GM18508 (cell line): ENCODE results near the gene ATP1A2.
"Not testable (repeated sequence)": the region's sequence is repeated elsewhere in the genome, so short reads cannot be mapped to it uniquely, and the experiment has no call there.

Experiments
- ATAC-seq: cut with Tn5 transposase; IDR thresholded peaks from one replicate; pipeline ENCODE4 v1.9.1; 2021; ENCODE audit warnings: moderate number of reproducible peaks; ENCODE audit not compliant: insufficient read depth, unreplicated experiment

ATP1A2 gene

DNA sequence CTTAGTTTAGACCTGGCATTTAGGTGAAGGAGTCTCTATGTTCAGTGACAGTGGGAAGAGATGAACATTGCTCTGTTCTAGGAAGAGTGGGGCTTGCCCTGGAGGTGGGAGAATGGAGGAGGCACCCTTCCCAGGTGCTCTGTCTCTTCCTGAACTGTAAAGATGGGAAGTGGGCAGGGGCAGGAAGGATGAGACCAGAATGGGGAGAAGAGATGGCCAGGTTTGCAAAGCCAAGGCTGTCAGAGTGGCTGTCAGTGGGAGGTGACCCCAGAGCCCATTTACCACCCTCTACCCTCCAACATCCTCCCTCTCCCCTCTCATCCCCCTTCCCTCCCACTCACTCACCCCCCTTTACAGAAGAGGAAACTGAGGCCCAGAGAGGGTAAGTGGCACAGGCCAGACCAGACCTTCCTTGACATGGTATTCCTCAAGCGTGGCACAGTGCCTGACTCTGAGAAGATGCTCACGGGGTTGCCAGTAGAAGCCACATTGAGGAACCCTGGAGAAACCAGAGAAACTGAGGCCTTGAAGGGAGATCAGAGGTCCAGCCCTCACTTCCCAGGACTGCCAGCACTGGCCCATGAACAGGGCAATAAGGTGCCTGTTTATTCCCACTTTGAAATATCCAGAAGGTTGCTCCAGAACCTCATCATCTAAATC lies 15.7 kb upstream of the ATP1A2 start:
- ATAC-seq: no peak

DNA sequence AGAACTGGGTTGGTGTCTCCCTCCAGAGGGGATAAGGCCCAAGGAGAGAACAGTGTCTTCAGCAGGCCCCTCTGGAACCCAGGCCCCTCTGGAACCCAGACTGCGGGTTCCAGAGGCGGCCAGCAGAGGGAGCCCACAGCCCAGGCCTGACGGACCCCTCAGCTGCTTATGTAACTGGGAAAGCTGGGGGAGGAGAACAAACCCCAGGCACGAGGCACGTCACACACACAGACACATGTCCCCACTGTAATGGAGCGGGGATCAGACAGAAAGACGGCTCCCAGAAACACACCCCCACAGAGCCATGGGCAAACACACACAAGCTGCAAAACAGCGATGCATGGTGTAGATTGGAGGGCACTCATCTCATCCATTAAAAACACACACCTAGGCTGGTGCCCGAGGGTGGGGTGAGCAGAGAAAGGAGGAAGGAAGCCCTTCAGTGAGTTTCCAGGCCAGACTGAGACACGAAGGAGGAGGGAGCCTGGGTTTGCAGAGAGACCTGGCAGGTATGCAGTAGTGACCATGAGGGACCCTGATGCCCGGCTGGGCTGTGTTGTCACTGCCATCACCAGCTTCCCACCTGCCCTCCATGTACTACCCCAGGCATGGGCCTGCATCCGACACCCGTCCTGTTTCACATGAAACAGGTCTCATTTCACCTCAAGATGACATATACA lies 14.4 kb upstream of the ATP1A2 start:
- ATAC-seq: no peak

DNA sequence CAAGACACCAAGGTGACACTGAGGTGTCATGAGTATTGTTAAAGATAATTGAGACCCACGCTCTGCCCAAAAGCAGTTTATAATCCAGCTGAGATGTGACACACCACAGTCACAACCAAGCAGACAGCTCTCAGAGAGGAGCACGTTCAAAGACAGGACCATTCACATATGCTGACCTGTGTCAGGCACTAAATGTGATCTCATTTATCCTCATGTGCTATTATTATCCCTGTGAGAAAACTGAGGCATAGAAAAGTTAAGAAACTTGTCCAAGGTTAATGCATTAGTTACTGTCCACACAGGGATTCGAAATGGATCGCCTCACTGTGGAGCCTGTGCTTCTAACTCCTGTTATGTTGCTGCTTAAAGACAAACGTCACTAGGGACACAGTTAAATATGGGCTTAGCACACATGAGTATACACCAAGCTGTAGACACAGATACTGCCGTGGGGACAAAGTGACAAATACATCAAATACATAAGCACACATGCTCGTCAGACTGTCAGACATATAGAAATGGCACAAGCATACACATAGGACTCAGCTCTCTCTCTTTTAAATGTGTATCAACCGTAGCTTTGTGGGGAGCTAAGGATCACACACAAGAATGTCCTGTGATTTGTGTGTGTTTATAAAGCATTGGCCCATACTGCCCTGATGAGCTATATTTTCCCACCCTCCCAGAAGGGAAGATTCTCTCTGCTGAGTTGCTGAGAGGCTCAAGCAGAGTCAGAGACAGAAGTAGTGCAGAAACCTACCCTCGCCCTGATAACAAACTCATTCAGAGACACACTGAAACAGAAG lies 13.6 kb upstream of the ATP1A2 start:
- no peak for ATAC-seq

- no peak for ATAC-seq
Observed at GRCh38 chr1:160103658-160104408, 11.7 kb upstream of the ATP1A2 start.

DNA sequence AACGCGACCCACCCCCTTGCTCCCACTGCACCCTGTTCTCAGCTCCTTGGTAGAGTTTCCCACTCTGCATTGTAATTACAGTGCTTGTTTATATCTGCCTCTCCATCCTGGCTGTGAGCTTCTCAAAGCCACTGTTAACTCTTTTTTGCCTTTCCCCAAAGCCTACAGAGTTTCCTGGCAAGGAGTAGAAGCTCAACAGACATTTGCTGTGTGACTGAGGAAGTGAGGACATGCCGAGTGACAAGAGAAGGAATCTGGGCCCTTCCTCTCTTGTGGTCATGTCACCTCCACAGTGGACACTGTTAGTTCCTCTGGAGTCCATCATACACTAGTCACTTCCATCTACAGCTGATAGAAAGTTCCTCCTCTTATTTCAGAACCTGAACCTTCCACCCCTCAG lies 11.1 kb upstream of the ATP1A2 start:
- no peak for ATAC-seq

- ATAC-seq: no peak
Observed at GRCh38 chr1:160105155-160105554, 10.4 kb upstream of the ATP1A2 start.

DNA sequence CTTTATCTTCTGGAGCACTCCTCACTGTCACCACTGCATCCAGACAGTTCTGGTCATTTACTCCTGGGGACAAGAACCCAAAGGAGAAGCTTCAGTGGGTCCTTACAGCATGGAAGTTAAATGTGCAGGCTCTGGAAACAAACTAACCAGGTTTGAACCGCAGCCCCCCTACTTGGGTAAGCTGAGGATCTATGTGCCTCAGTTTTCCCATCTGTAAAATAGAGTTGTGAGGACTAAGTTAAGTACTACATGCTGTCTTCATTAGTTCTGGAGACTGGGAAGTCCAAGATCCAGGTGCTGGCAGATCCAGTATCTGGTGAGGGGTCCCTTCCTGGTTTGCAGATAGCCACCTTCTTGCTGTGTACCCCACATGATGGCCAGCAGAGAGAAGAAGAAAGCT lies 8.0 kb upstream of the ATP1A2 start:
- ATAC-seq: no peak

GRCh38 chr1:160108888-160109662 lies 6.5 kb upstream of the ATP1A2 start:
- no peak for ATAC-seq

DNA sequence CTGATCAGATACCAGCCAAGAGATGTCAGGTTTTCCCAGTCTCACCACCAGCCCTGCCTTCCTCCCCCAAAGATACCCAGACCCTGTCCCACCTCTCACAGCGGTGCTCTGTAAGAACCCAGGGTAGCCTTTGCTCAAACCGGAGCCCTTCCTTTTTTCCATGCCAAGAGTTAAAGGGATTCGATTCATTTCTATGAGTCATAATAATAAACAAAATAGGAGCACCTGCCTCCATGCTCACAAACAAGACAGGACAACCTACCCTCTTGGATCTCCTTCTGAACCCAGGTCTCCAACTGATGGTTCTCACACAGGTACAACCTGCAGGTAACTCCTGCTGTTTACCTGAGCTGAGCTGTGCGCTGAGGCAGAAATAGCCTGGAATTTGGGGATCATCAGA lies 5.9 kb upstream of the ATP1A2 start:
- no peak for ATAC-seq

DNA sequence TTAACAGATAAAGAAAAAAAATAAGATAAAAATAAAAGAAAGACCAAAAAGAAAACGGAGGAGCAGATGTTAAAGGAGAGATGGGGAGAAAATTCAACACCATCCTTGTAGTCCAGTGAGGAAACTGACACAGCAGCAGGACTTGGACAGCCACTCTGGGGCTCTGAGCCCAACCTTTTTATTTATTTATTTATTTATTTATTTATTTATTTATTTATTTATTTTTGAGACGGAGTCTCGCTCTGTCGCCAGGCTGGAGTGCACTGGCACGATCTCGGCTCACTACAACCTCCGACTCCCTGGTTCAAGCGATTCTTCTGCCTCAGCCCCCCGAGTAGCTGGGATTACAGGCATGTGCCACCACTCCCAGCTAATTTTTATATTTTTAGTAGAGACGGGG lies 4.1 kb upstream of the ATP1A2 start:
- ATAC-seq: not testable (repeated sequence)

DNA sequence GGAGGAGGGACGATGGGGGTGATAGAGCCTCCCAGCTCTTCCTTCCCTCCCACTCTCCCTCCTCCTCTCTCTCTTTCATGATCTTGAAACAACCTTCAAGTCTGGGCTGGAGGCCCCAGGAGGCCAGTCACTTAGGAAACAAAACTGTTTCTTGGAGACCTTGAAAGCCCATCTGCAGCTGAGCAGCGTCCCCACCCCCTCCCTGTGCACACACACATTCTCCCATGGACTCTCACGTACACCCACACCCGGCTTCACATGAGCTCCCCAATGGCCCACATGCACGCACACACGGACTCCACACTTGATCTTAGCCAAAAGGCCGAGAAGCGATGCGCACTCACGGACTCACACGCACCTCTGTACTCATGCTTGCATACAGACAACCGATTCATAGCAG lies 3.2 kb upstream of the ATP1A2 start:
- no peak for ATAC-seq

GRCh38 chr1:160113407-160113806 lies 2.2 kb upstream of the ATP1A2 start:
- no peak for ATAC-seq

GRCh38 chr1:160114085-160114484 lies 1.5 kb upstream of the ATP1A2 start:
- no peak for ATAC-seq

DNA sequence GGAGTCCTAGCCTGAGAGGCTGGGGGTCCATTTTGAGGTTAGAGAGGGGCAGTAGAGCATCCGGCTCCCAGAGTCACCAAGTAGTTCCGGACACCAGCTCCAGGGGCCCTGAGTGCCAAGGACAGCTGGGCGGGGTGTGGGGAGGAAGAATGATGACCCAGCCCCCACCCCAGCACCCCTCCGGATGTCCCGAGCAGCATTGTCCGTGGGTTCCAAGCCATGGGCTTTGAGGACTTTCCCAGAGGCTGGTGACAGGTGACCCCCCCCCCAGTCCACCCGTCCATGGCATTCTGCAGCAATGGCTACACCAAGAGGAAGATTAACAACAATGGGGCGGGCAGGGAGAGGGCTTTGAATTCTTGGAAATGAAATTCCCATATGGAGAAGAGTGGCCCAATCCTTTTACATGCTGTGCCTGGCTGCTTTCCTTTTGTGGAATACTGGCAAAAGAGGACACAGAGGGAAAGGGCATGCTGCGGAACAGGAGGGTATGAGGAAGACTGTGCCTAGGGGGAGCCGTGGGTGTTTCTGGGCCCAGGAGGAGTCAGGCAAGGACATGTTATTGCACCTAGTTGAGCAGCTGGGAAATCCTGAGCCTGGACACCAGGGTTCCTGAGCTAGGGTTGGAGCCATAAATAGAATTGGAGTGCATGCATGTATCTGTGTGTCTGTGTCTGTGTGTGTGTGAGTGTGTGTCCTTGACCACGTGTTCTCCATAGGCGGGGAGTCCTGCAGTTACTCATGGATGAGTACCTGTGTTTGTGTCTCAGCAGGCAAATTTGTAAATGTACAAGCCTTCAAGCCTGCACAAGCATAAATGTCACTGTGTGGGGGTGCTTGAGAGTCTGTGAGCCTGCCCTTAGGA lies 956 bp downstream of the ATP1A2 start:
- no peak for ATAC-seq

DNA sequence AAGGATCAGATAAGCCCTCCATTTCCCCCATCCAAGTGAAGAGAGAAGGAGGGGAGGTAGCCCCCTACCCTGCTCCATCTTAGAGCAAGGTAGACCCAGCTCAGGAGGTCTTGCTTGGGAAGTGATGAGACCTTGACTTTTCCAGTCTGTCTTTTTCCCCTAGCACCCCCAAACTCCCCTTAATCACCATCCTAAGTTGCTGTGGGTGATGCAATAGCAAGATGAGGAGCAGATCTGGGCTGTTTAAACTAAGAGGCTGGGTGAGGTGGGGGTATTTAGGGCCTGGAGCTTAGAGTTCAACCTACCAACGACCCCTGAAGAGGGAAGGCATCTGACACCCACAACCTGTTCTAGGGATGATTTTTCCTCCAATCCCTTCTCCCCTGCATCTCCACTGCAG lies 1.7 kb downstream of the ATP1A2 start:
- ATAC-seq: no peak

DNA sequence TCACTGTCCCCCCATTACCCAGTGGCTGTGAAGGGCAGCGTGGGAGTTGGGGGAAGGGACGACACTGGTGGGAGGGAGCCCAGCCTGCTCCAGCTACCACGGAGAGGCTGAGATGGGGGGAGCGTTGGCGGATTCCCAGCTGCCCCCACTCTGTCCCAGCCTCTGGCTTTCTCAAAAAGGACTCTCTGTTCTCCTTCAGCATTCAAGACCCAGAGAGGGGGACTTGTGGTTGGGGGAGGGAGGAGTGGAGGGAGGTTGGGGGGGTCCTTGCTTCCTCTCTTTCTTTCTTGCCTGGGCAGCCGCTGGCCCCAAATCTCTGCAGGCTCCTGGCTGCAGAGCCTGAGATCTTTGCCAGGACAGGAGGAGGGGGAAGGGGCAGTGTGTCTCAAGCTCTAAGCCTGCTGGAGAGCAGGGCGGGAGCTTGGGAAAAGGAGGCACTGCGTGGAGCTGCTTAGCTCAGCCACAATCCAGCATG lies 2.2 kb downstream of the ATP1A2 start:
- no peak for ATAC-seq

DNA sequence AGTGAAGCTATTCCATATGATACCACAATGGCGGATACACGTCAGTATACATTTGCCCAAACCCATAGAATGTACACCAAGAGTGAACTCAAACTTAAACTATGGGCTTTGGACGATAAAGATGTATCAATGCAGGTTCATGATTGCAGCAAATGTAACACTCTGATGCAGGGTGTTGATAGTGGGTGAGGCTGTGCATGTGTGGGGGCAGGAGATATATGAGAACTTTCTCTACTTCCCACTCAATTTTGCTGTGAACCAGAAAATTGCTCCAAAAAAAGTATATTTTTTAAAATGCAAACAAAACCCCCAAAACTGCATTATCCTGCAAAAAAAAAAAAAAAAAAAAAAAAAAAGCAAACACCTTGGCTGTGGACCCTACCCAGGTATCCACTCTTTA lies 3.4 kb downstream of the ATP1A2 start:
- ATAC-seq: no peak

DNA sequence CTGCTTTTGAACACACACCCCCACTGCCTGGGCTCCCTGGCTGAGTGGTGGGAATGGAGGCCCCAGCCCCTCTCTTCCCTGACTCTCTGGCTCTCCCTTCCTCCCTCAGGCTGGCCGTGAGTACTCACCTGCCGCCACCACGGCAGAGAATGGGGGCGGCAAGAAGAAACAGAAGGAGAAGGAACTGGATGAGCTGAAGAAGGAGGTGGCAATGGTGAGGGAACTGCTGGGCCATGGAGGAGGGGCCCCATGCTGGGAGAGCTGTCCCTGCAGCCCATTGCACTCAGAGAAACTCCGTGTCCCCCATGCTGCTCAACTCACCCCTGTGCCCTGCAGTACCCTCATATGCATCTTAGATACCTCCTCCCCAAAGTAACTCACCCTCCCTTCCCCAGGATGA lies 5.2 kb downstream of the ATP1A2 start:
- ATAC-seq: no peak

GRCh38 chr1:160121388-160121787 lies 5.8 kb downstream of the ATP1A2 start:
- ATAC-seq: no peak
